SK-N-DZ (cell line): ENCODE measurements around the gene MTHFR.

ENCODE experiments used
- small RNA-seq, 2 experiments: library from RNA; depleted of rRNA; stranded (forward); fragments of <200 nt; gene quantifications; one replicate each; pipeline ENCODE3, GENCODE V24; 2014

MTHFR gene

Small RNAs within 50 kb of the gene (small RNA-seq; reads per million reads assigned to genes)
- gene RF02156 (0 reads per million in 2 experiments), gene RF02157 (0 reads per million in 2 experiments), gene RF02158 (0 reads per million in 2 experiments)
